HL-60/S4 treated with phorbol 12-myristate 13-acetate at 8.2 ng/mL for 4 days and 3 days (cell line): ENCODE data around the gene NT5M.
"Not testable (repeated sequence)": the region's sequence is repeated elsewhere in the genome, so short reads cannot be mapped to it uniquely, and the experiment has no call there.

Experiments used
- in situ Hi-C: fragments of 300-500 bp; cut with MboI; formaldehyde crosslinking; loops from 2 replicates; pipeline ENCODE4 v1.15.0; 2022; ENCODE audit warnings: low sequenced_read_pairs

The NT5M gene

DNA sequence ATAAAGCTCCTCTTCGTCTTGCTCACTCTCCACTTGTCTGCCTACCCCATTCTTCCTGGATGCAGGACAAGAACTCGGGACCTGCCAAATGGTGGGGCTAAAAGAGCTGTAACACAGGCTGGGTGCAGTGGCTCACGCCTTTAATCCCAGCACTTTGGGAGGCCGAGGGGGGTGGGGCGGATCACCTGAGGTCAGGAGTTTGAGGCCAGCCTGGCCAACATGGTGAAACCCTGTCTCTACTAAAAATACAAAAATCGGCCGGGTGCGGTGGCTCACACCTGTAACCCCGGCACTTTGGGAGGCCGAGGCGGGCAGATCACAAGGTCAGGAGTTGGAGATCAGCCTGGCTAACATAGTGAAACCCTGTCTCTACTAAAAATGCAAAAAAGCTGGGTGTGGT is 1.5 kb upstream of the NT5M start:
- in situ Hi-C loops = not testable (repeated sequence)

DNA sequence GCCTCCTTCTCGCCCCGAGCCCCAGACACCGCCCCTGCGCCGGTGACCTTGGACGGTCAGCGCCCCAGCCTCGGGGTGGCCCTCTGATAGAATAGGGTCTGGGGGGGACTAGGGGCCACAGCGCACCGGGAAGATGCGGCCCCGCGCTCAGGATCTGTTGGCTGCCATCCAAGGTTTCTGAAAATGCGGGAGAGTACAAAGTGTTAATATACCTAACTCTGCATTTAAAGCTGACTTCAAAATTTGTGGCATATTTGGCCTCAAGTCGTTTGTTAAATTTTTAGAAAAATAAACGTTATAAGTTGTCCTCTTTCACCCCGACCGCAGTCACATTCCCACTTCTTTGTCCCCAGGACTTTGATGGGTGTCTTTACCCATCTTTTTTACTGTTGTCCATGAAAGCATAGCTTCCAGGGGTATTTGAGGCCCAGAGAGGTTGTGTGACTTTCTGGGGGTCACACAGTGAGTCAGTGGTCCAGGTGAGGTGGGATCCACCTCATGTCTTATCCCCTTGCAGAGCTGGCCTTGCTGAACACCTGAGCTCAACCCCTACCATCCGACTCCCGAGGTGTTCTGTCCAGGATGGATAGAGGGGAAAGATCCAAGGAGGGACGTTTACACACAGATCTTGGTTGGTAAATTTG is 796 bp downstream of the NT5M start:
- in situ Hi-C loops = no loop called here

GRCh38 chr17:17304521-17304985 is 1.4 kb downstream of the NT5M start:
- in situ Hi-C loops = no loop called here

DNA sequence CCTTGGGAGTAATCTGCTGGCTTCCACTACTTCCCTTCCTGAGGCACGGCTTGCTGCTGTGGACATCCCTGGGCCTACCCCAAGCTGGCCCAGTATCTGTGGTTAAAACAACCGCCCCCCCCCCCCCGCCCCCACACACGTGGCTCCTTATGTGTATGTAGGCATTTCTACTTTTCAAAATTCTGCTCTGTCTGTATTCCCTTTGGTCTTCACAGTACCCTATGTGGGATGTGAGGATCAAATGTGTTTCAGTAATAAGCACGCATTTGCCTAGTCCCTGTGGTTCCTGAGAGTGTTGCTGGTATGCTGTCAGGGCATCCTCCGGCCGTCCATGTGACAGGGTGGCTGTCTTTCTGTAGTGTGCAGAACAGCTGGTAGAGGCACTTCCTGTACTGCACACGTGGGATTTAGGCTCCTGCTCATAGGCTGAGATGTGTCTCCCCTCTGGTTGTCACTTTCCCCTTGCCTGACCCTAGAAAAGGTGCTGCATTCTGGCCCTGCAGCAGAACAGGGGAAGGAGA is 2.2 kb downstream of the NT5M start:
- in situ Hi-C loops = no loop called here

DNA sequence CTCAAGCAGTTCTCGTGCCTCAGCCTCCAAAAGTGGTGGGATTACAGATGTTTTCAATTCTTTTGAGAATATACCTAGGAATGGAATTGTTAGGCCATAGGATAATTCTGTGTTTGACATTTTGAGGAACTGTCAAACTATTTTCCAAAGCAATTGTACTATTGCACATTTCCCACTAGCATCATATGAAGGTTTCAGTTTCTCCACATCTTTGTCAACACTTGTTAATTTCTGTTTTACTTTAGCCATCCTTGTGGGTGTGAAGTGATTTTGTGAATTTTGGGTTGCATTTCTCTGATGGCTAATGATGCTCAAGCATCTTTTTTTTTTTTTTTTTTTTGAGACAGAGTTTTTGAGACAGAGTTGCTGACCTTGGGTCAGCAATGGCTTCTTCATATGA is 6.2 kb downstream of the NT5M start:
- in situ Hi-C loops = no loop called here

DNA sequence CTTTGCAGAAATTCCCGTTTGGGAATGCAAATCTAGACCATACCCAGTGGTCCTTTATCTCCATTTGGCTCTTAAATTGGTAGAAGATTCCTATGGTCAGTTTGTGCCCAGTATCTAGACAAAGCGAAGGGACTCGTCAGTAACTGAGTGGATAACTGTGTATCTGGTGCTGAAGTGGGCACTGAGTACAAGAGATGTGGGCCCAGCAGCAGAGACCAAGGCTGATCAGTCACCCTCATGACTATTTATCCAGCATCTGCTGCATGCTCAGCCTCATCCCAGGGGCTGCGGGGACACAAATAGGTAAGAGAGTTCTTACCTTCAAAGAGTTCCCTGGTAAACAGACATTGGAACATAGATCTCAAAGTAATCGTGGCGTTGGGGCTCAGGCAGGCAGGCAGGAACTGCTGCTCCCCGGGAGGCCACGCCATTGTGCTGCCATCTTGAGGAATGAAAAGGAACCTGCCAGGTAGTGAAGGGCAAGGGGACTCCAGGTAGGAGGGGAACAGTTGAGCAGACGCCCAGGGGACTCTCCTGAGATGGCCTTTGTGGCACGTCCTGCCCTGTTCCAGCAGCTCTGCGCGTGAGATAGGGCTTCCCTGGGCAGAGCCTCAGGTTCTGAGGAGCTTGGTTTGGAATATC is 10.3 kb downstream of the NT5M start:
- in situ Hi-C loops = no loop called here

GRCh38 chr17:17314501-17315071 is 11.4 kb downstream of the NT5M start:
- in situ Hi-C loops = no loop called here

DNA sequence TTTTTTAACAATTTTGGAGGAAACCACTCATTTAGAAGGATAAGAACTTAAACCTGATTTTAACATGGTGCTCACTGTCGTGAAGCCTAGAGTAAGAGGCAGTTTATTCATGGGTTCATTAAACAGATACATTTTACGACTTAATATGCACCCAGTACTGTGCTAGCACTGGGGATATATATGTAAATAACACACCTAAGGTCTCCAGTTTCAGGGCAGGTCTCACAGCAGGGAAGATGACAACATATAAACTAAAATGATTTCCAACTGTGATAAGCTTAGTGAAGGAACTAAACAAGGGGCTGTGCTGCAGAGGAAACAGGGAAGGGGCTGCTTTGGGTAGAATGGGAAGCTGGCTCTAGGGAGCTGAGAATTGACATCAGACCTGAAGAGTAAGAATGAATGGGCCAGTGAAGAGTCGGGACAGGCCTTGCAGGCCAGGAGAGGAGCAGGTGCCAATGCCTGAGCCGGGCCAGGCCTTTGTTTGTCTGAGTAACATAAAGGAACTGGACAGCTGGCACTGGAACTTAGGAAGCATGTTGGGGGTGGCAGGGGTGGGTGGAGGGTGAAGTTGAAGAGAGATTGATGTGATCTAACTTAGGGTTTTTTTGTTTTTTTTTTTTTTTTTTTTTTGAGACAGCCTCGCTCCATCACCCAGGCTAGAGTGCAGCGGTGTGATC is 12.1 kb downstream of the NT5M start:
- in situ Hi-C loops = no loop called here

DNA sequence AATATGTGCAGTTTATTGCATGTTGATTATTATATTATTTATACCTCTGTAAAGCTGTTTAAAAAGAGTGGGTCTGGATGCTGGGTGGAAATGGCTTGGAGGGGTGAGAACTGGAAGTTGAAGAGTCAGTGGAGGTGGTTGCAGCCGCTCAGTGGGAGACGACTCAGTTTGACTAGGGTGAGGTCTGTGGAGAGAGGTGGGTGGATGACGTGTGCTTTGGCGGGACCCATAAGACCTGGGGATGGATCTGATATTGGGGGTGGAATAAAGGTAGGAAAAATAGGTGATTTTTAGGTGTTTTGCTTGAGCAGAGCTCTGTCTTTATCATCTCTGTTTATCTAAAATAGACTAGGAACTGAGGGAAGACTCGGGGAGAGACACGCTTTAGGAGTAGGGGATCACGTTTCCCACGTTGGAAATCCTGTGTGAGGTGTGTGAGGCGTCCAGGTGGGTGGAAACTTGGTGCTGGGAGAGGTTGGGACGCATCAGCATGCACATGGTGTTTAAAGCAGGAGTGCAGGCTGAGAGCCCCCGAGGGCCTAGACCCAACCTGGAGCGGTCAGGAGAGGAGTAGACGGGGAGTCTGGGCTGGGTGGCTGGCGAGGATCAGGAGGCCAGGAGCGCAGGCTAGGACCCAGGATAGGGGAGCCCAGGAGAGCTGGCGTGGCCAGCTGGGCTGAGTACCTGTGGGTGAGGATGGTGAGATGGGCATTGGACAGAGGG is 17.2 kb downstream of the NT5M start:
- in situ Hi-C loops = no loop called here

- in situ Hi-C loops = no loop called here
Measured at GRCh38 chr17:17320911-17321220, 17.7 kb downstream of the NT5M start.

GRCh38 chr17:17321356-17322025 is 18.3 kb downstream of the NT5M start:
- in situ Hi-C loops = no loop called here

DNA sequence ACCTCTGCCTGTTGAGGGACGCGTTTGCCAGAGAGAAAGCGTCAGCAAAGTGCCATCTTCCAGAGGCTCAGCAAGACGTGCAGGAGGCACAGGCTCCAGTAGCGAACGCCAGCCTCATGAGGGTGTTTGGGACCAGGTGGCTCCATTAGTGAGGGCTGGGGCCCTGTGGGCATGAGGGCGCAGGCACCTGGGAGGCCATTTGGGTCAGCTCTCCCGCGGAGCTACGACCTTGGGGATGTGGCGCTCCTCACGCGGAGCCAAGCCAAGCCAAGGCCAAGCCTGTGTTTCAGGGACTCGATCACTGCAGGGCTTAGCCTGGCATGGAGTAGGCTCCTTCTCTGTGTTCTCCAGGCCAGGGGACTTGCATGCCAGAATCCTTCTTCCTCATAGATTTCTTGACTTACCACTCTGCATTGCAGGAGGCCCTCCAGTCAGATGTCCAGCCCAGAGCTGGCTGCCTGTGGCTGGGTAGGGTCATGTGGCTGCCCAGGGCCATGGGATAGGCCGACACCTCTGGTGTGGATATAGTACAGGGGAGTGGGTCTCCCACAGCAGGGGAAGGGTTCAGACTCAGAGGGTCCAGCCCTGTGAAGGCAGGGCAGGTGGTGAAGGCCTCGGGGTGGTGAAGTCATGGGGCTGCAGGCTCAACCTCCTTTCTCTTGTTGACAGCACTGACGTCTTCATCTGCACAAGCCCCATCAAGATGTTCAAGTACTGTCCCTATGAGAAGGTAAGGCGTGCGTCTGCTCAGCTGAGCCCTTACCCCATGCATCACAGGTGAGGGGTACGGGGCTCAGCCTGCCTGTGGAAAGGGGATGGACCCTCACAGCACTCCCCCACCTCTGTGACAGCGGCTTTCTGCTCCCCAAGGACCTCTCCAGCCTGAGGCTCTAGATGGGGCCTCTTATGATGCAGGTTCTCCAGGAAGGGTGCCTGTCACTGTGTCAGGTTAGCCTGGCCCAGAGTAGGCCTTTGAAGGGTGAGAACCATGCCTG is 19.6 kb downstream of the NT5M start:
- in situ Hi-C loops = no loop called here

- in situ Hi-C loops = no loop called here
Measured at GRCh38 chr17:17324616-17325015, 21.4 kb downstream of the NT5M start.

- in situ Hi-C loops = no loop called here
Measured at GRCh38 chr17:17325228-17325627, 22.1 kb downstream of the NT5M start.

DNA sequence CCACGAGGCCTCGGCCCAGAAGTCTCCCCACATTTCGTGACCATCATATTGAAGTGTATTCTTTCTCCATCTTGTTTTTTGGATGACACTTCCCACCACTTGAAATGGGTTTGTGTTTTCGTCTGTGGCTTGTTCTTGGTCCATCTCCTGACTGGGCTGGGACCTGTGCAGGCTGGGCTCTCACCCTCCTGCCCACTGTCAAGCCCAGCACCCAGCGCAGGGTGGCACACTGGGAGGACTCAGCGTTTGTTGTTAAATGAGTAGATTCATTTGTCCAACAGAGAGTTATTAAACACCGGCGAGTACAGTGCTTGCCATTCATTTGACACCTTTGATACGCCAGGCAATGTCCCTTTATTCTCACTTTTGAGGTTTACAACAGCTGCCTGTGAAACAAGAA is 22.6 kb downstream of the NT5M start:
- in situ Hi-C loops = no loop called here

- in situ Hi-C loops = no loop called here
Measured at GRCh38 chr17:17326275-17326875, 23.2 kb downstream of the NT5M start.

GRCh38 chr17:17328251-17328650 is 25.1 kb downstream of the NT5M start:
- in situ Hi-C loops = no loop called here

DNA sequence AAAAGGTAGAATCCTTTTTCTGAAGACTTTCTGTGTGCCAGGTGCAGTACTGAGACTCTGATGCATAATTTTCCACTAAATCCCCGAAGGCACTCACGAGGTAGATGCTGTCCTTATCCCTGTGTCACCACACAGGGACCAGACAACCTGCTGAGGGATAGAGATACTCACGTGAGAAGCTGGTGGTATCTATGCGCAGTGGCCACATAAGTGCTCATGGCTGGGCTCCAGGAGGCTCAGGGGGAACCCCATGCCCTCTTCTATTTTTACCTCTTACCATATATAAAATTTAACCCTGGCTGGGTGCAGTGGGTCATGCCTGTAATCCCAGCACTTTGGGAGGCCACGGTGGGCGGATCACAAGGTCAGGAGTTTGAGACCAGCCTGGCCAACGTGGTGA is 38.3 kb downstream of the NT5M start:
- in situ Hi-C loops = no loop called here
